GM10266 (cell line): ENCODE data around the gene ZNF768.
A peak's percentile ranks its signal among the peaks of the same experiment; 100 is the strongest.

Source experiments
- DNase-seq: peaks from one replicate; pipeline ENCODE4 v3.0.0; 2012; ENCODE audit errors: extremely low spot score
- CTCF ChIP-seq: IDR thresholded peaks from 2 replicates; pipeline ENCODE4 v1.5.1; 2012; ENCODE audit warnings: mild to moderate bottlenecking, low read depth; ENCODE audit not compliant: control insufficient read depth, insufficient read depth; ENCODE audit errors: missing control alignments

The ZNF768 gene

GRCh38 chr16:30555315-30556124 lies 29.2 kb upstream of the ZNF768 start:
- no peak for TF ChIP-seq CTCF
- DNase-seq, result no peak

- TF ChIP-seq CTCF, result no peak
These were observed 28.4 kb upstream of the ZNF768 start for GRCh38 chr16:30554557-30555314.

GRCh38 chr16:30553393-30553899 lies 27.1 kb upstream of the ZNF768 start:
- TF ChIP-seq CTCF, result no peak
- DNase-seq, result no peak

More at GRCh38 chr16:30554557-30555314, 28.4 kb upstream of the ZNF768 start:
- DNase-seq, result no peak

- no peak for TF ChIP-seq CTCF
- DNase-seq, result no peak
These were observed 26.6 kb upstream of the ZNF768 start for GRCh38 chr16:30552956-30553355.

GRCh38 chr16:30551781-30552180 lies 25.4 kb upstream of the ZNF768 start:
- TF ChIP-seq CTCF, result no peak

GRCh38 chr16:30548416-30549253 lies 22.3 kb upstream of the ZNF768 start:
- TF ChIP-seq CTCF, result no peak
- DNase-seq, result no peak

More at GRCh38 chr16:30551781-30552180, 25.4 kb upstream of the ZNF768 start:
- DNase-seq, result peak; percentile 76
